ENCODE results near the gene TRAK1.

TRAK1 gene

DNA sequence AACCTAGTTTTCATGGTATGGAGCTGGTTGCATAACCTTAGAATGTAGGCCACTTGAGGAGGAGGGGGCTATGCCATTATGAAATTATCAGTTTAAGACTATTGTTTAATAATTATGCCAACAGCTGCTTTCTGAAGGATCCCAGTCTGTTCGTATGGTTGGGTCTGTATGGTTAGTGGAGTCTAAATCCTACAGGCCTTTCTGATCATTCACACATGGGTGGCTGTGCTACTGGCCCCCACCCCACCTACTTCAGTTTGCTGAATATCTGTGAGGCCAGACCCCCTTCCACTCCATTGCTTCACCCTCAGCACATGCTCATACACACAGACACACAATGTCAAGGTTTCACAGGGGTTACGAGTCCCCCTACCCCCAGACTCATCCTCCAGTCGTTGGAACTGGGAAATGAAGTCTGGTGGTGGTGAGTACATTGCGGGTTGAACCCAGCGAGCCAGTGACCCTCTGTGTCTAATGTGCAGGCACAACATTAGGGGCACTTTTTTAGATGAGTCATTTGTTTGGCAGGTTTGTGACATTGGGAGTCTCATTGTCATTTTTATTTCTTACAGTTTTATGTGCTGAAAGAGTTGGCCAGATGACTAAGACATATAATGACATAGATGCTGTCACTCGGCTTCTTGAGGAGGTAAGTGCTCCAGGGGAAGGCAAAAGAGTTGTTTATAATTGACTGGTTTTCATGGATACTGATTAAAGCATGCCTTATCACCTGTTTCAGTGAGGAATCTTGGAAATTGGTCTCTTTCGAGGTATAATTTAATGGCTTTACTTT lies 85.3 kb downstream of the TRAK1 start:
- Histone ChIP-seq H3K4me3 (ENCODE audit: low read depth in 1 of 2, low read length in 2 of 2) (no peak overlapping the region), H3K9ac (ENCODE audit: low read length) (no peak overlapping the region), H3K36me3 (ENCODE audit: insufficient read depth, low read length) (peaks cover 6% of the 10 kb centered on the region), H3K27me3 (ENCODE audit: control insufficient read depth in 1 of 2, insufficient read depth in 2 of 2, low read length in 2 of 2) (no peaks in the 10 kb centered on the region), H3K9me3 (ENCODE audit: low read length) (no peaks in the 10 kb centered on the region), H3K4me1 (ENCODE audit: insufficient read depth, low read length) (peaks cover 28% of the 10 kb centered on the region), H3K27ac (ENCODE audit: low read depth, low read length) (no peak overlapping the region)

DNA sequence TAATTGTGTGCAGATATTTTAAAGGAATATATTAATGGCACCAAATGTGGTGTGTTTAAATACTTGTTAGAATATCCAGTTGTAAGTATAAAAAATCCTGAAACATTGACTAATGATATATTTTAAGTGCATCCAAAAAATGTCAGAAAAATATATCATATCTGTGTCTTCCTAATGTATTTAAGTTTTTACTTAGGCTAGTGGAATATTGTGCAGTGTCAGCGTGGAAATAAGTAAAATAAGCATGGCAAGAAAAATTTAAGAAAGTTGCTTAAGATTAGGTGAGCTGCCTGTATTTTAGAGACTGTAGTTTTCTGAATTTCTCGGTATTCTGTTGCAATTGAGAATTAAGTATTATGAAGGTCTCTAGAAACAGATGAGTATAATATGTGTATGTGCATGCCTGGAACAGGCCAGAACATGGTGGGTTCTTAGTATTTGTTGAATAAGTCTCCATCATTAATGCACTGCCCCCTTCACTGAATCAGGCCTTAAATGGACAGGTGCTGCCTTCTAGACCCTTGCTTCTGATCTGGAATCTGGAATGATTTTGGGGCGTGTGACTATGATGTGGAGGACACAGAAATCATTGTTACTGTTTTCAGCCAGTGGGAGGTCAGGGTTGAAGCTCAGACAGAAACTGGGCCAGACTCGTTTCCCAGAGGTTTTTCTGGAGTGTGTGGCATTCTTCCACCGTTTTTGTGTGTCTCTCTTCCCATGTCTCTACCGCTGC lies 86.1 kb downstream of the TRAK1 start:
- Histone ChIP-seq H3K27ac (ENCODE audit: low read depth, low read length) (no peak overlapping the region), H3K9me3 (ENCODE audit: low read length) (no peaks in the 10 kb centered on the region), H3K9ac (ENCODE audit: low read length) (no peak overlapping the region), H3K4me3 (ENCODE audit: low read depth in 1 of 2, low read length in 2 of 2) (no peak overlapping the region), H3K36me3 (ENCODE audit: insufficient read depth, low read length) (peaks cover 6% of the 10 kb centered on the region), H3K4me1 (ENCODE audit: insufficient read depth, low read length) (peaks cover 21% of the 10 kb centered on the region), H3K27me3 (ENCODE audit: control insufficient read depth in 1 of 2, insufficient read depth in 2 of 2, low read length in 2 of 2) (no peaks in the 10 kb centered on the region)

DNA sequence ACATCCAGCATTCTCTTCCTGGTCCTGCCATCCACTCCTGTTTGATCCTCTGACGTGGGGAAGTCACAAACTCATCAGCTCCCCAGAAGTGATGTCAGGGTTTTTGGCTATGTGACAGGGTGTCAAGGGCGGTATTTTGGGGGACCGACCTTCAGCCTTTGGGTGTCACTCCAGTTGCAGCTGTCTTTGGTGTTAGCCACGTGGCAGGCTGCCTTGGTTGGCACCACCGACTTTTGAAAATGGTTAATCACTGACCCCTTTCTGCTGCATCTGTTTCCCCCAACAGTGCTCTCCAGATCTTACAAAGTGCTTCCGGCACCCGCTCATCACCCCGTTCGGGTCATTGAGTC lies 86.6 kb downstream of the TRAK1 start:
- Histone ChIP-seq H3K9me3 (ENCODE audit: low read length) (no peaks in the 10 kb centered on the region), H3K36me3 (ENCODE audit: insufficient read depth, low read length) (peaks cover 6% of the 10 kb centered on the region), H3K4me1 (ENCODE audit: insufficient read depth, low read length) (peaks cover 21% of the 10 kb centered on the region), H3K4me3 (ENCODE audit: low read depth in 1 of 2, low read length in 2 of 2) (no peak overlapping the region), H3K9ac (ENCODE audit: low read length) (no peak overlapping the region), H3K27me3 (ENCODE audit: control insufficient read depth in 1 of 2, insufficient read depth in 2 of 2, low read length in 2 of 2) (no peaks in the 10 kb centered on the region), H3K27ac (ENCODE audit: low read depth, low read length) (no peak overlapping the region)

DNA sequence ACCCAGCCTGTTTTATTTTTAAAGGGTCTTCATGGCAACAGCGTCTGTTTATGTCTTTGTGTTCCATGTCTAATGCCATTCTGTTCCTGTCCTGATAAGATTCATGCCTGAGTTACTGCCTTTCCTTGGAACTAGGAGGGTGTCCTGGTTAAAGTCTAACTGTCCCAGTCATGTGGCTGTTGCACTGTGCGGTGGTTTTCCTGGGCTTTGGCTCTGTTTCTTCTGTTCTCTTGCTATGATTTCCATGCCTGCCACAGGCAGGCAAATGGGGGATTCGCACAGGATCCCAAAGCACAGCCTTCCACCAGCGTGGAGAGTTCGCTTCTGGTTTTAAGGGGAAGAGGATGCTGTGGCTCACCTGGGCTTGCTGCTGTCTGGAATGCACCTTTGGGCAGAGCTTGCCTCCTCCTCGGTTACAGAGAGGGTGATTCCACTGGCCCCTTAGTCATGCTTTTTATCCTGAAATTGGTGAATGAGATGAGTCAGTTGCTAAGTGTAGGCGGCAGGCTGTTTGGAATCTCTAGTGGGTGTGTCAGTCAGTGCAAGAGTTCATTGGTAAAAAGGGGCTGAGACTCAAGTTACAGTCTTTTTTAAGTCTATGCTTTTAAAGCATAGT lies 88.1 kb downstream of the TRAK1 start:
- no peaks in the 10 kb centered on the region for H3K9me3 ChIP-seq (ENCODE audit: low read length)
- peaks cover 21% of the 10 kb centered on the region for H3K4me1 ChIP-seq (ENCODE audit: insufficient read depth, low read length)
- H3K36me3 ChIP-seq (ENCODE audit: insufficient read depth, low read length), result peaks cover 6% of the 10 kb centered on the region
- no peaks in the 10 kb centered on the region for H3K27me3 ChIP-seq (ENCODE audit: control insufficient read depth in 1 of 2, insufficient read depth in 2 of 2, low read length in 2 of 2)
- H3K9ac ChIP-seq (ENCODE audit: low read length), result no peak overlapping the region
- H3K27ac ChIP-seq (ENCODE audit: low read depth, low read length), result no peak overlapping the region
- H3K4me3 ChIP-seq (ENCODE audit: low read depth in 1 of 2, low read length in 2 of 2), result peak overlapping the region in 1 of 2 donors; percentile 4

DNA sequence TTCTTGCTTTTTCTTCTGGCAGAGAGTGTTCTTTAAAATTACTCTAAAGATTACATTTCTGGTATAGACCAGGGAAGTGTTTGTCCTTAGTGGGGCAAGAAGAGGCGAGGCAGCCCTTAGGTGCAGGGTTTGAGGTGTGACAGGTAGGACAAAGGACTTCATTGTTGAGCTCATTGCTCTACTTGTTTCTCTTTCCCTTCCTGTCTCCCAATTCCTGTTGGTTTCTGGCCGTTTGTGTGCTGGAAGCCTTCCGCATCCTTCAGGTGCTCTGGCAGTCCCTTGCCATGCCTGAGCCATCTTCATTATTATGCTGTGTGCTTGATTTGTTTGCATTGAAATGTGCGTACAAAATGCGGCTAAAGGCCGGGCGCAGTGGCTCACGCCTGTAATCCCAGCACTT lies 89.7 kb downstream of the TRAK1 start:
- Histone ChIP-seq H3K9ac (ENCODE audit: low read length) (no peak overlapping the region), H3K27ac (ENCODE audit: low read depth, low read length) (no peak overlapping the region), H3K27me3 (ENCODE audit: control insufficient read depth in 1 of 2, insufficient read depth in 2 of 2, low read length in 2 of 2) (no peaks in the 10 kb centered on the region), H3K4me1 (ENCODE audit: insufficient read depth, low read length) (peaks cover 21% of the 10 kb centered on the region), H3K4me3 (ENCODE audit: low read depth in 1 of 2, low read length in 2 of 2) (no peak overlapping the region), H3K36me3 (ENCODE audit: insufficient read depth, low read length) (peaks cover 6% of the 10 kb centered on the region), H3K9me3 (ENCODE audit: low read length) (no peaks in the 10 kb centered on the region)

DNA sequence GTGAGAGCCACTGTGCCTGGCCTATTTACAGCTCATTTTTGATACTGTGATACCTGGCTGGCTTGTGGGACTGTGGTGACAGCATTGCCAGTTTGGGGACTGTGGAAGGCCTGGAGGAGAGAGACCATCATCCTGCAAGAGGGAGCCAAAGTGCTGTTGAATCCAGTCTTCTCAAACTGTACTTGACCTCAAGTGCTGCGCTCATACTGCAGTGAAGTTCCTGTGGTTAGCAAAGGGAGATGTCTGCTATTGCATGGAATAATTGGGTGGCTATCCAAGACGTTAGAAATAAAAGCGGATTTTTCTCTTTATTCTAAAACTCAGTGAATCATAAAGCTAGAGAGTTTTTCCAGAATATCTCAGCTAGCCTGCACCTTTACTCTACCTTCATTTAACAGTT lies 91.4 kb downstream of the TRAK1 start:
- H3K27ac ChIP-seq (ENCODE audit: low read depth, low read length), result no peak overlapping the region
- H3K9ac ChIP-seq (ENCODE audit: low read length), result no peak overlapping the region
- H3K4me3 ChIP-seq (ENCODE audit: low read depth in 1 of 2, low read length in 2 of 2), result no peak overlapping the region
- H3K36me3 ChIP-seq (ENCODE audit: insufficient read depth, low read length), result peaks cover 10% of the 10 kb centered on the region
- peaks cover 14% of the 10 kb centered on the region for H3K4me1 ChIP-seq (ENCODE audit: insufficient read depth, low read length)
- H3K27me3 ChIP-seq (ENCODE audit: control insufficient read depth in 1 of 2, insufficient read depth in 2 of 2, low read length in 2 of 2), result no peaks in the 10 kb centered on the region
- H3K9me3 ChIP-seq (ENCODE audit: low read length), result no peaks in the 10 kb centered on the region

DNA sequence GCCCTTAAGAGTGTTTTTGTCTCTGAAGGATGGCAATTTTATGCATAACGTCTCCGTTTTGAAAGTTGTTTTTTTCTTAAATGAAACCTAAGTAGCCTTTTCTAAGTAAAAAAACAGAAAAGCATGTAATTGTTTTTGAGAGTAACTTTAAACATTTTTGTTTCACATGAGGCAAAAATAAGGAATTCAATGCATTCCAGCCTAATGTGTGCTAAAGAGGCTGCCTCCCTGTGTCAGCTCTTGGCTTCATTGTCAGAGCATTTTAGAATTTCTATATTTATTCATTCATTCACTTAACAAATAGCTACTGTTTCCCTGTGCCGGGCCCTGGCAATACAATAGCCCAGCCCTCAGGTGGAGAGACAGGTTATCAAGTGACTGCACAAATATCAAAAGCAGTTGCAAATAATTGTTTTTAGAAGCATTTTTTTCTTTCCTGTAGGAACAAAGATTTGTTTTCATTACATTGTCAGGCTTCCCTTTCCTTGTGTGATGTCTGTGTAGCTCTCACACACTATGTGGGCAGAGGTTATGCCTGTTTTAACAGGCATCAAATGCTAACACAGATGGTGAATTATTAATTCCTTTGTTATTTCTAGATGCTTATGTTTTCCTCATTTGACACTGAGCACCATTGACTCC lies 93.0 kb downstream of the TRAK1 start:
- H3K36me3 ChIP-seq (ENCODE audit: insufficient read depth, low read length), result peaks cover 11% of the 10 kb centered on the region
- no peak overlapping the region for H3K27ac ChIP-seq (ENCODE audit: low read depth, low read length)
- H3K4me1 ChIP-seq (ENCODE audit: insufficient read depth, low read length), result peaks cover 7% of the 10 kb centered on the region
- H3K9ac ChIP-seq (ENCODE audit: low read length), result no peak overlapping the region
- H3K4me3 ChIP-seq (ENCODE audit: low read depth in 1 of 2, low read length in 2 of 2), result no peak overlapping the region
- H3K27me3 ChIP-seq (ENCODE audit: control insufficient read depth in 1 of 2, insufficient read depth in 2 of 2, low read length in 2 of 2), result no peaks in the 10 kb centered on the region
- H3K9me3 ChIP-seq (ENCODE audit: low read length), result no peaks in the 10 kb centered on the region

DNA sequence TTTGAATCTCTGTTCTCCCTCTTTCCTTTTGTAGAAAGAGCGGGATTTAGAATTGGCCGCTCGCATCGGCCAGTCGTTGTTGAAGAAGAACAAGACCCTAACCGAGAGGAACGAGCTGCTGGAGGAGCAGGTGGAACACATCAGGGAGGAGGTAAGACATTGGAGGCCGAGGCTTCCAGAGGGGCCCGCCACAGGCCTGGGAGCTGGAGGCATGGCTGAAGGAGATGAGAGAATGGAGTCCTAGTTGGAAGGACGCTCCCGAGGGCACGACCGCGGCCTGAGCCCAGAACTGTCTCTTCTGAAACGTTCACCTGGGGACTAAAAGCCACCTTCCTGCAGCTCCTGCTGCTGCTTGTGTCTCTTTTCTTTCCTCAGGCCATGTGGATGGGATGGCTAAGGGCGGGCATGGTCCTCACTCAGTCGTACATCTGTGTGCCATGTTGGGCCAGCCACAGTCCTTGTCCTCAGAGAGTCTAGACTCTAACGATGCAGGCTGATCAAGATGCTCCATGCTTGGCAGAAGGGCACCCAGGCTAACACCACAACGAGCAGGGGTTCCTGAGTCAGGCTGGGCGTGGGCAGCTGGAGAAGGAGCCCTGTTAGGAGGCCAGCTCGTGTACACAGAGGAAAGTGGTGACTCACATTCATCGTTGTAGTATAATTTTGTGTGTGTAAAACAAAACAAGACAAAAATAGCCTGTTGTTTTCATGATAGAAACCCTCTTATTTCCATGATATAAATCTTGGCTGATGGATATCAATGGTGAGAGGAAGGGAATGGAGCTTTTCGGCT lies 93.7 kb downstream of the TRAK1 start:
- Histone ChIP-seq H3K4me1 (ENCODE audit: insufficient read depth, low read length) (no peaks in the 10 kb centered on the region), H3K9ac (ENCODE audit: low read length) (no peak overlapping the region), H3K27ac (ENCODE audit: low read depth, low read length) (no peak overlapping the region), H3K9me3 (ENCODE audit: low read length) (no peaks in the 10 kb centered on the region), H3K4me3 (ENCODE audit: low read depth in 1 of 2, low read length in 2 of 2) (no peak overlapping the region), H3K27me3 (ENCODE audit: control insufficient read depth in 1 of 2, insufficient read depth in 2 of 2, low read length in 2 of 2) (no peaks in the 10 kb centered on the region), H3K36me3 (ENCODE audit: insufficient read depth, low read length) (peaks cover 13% of the 10 kb centered on the region)

DNA sequence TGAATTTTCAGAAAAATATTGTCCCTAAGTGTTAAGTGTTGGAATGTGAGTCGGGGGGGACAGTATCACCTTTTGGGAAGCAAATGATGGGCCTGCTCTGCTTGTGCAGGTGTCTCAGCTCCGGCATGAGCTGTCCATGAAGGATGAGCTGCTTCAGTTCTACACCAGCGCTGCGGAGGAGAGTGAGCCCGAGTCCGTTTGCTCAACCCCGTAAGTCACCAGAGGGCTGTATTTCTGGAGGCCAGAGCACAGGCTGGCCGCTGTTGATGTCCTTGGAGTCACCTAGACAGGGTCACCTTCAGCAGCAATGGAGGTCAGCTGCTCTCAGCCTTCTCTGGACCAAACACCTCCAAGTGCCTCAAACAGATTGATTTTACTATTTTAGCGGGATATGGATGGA lies 96.8 kb downstream of the TRAK1 start:
- no peaks in the 10 kb centered on the region for H3K4me1 ChIP-seq (ENCODE audit: insufficient read depth, low read length)
- H3K9ac ChIP-seq (ENCODE audit: low read length), result no peak overlapping the region
- H3K27ac ChIP-seq (ENCODE audit: low read depth, low read length), result no peak overlapping the region

DNA sequence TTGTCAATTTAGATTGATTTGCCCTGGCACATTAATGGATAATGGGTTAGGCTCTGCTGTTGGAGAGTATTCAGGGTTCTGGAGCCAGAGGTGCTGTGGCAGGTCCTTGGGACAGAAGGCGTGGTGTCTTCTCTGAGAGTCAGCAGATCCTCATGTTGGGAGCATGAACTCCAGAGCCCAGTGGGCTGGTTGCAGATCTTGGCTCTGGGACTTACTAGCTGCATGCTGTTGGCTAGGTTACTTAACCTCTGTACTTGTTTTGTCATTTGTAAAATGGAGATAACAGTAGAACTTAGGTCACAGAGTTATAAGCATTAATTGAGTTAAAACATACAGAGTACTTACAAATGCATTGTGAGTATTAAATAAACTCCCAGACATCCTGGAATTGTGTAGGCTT lies 97.2 kb downstream of the TRAK1 start:
- H3K27me3 ChIP-seq (ENCODE audit: control insufficient read depth in 1 of 2, insufficient read depth in 2 of 2, low read length in 2 of 2), result no peaks in the 10 kb centered on the region
- no peak overlapping the region for H3K9ac ChIP-seq (ENCODE audit: low read length)
- H3K27ac ChIP-seq (ENCODE audit: low read depth, low read length), result no peak overlapping the region
- no peaks in the 10 kb centered on the region for H3K4me1 ChIP-seq (ENCODE audit: insufficient read depth, low read length)
- H3K4me3 ChIP-seq (ENCODE audit: low read depth in 1 of 2, low read length in 2 of 2), result no peak overlapping the region
- peaks cover 13% of the 10 kb centered on the region for H3K36me3 ChIP-seq (ENCODE audit: insufficient read depth, low read length)
- no peaks in the 10 kb centered on the region for H3K9me3 ChIP-seq (ENCODE audit: low read length)

More for the DNA sequence above, 96.8 kb downstream of the TRAK1 start:
- no peak overlapping the region for H3K4me3 ChIP-seq (ENCODE audit: low read depth in 1 of 2, low read length in 2 of 2)
- peaks cover 13% of the 10 kb centered on the region for H3K36me3 ChIP-seq (ENCODE audit: insufficient read depth, low read length)
- no peaks in the 10 kb centered on the region for H3K9me3 ChIP-seq (ENCODE audit: low read length)
- no peaks in the 10 kb centered on the region for H3K27me3 ChIP-seq (ENCODE audit: control insufficient read depth in 1 of 2, insufficient read depth in 2 of 2, low read length in 2 of 2)

DNA sequence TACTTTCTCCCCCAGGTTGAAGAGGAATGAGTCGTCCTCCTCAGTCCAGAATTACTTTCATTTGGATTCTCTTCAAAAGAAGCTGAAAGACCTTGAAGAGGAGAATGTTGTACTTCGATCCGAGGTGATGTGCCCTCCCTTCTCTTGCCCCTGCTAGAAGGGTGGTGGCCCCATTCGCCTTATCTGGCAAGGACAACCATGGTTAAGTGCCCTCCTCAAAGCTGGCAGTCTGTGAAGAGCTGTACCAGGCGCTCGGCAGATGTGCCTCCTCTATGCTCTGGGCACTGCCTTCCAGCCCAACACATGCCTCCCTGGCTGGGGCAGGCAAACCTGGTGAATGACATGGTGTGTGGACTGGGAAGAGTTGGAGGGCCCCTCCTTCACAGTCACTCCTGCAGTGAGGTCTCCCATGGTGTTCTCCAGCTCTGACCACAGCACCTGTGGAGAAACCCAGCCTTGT lies 97.9 kb downstream of the TRAK1 start:
- no peak overlapping the region for H3K9ac ChIP-seq (ENCODE audit: low read length)
- no peak overlapping the region for H3K4me3 ChIP-seq (ENCODE audit: low read depth in 1 of 2, low read length in 2 of 2)
- H3K27me3 ChIP-seq (ENCODE audit: control insufficient read depth in 1 of 2, insufficient read depth in 2 of 2, low read length in 2 of 2), result no peaks in the 10 kb centered on the region
- H3K36me3 ChIP-seq (ENCODE audit: insufficient read depth, low read length), result peaks cover 17% of the 10 kb centered on the region
- H3K4me1 ChIP-seq (ENCODE audit: insufficient read depth, low read length), result no peaks in the 10 kb centered on the region
- H3K27ac ChIP-seq (ENCODE audit: low read depth, low read length), result no peak overlapping the region
- H3K9me3 ChIP-seq (ENCODE audit: low read length), result no peaks in the 10 kb centered on the region
